Parathyroid adenoma (tissue), 2 donors: Measurements from ENCODE around the gene CHMP4B.

Experiments
- H2AFZ ChIP-seq: fragments of 300-600 bp; sonication (generic); one replicate; pipeline ENCODE4 v1.7.0; 2017; ENCODE audit warnings: antibody characterized with exemption, mild to moderate bottlenecking
- H3K27ac ChIP-seq: fragments of 300-600 bp; sonication (generic); one replicate; pipeline ENCODE4 v1.7.0; 2017
- H3K27me3 ChIP-seq: fragments of 300-600 bp; sonication (generic); one replicate; pipeline ENCODE4 v1.7.0; 2017; ENCODE audit warnings: low read length; ENCODE audit not compliant: control insufficient read depth, insufficient read depth
- H3K36me3 ChIP-seq: fragments of 300-600 bp; sonication (generic); one replicate; pipeline ENCODE4 v1.7.0; 2017; ENCODE audit warnings: low read length; ENCODE audit not compliant: control insufficient read depth, insufficient read depth
- H3K4me1 ChIP-seq: fragments of 300-600 bp; sonication (generic); one replicate; pipeline ENCODE4 v1.7.0; 2017; ENCODE audit warnings: control low read depth
- H3K4me2 ChIP-seq: fragments of 300-600 bp; sonication (generic); one replicate; pipeline ENCODE4 v1.7.0; 2017; ENCODE audit warnings: low read length
- H3K4me3 ChIP-seq: fragments of 300-600 bp; sonication (generic); one replicate; pipeline ENCODE4 v1.7.0; 2017; ENCODE audit warnings: low read depth, low read length
- H3K79me2 ChIP-seq: fragments of 300-600 bp; sonication (generic); one replicate; pipeline ENCODE4 v1.7.0; 2017; ENCODE audit warnings: control low read depth
- H3K9ac ChIP-seq: fragments of 300-600 bp; sonication (generic); one replicate; pipeline ENCODE4 v1.7.0; 2017; ENCODE audit warnings: mild to moderate bottlenecking
- H3K9me3 ChIP-seq: fragments of 300-600 bp; sonication (generic); one replicate; pipeline ENCODE4 v1.7.0; 2017; ENCODE audit warnings: low read length; ENCODE audit not compliant: control insufficient read depth
- CTCF ChIP-seq: fragments of 300-600 bp; sonication (generic); IDR thresholded peaks from one replicate; pipeline ENCODE4 v1.7.0; 2017; ENCODE audit warnings: antibody characterized with exemption, mild to moderate bottlenecking
- donor health status: primary hyperparathyroidism.

Gene CHMP4B

GRCh38 chr20:33837096-33837830 is 26.1 kb downstream of the CHMP4B start:
- peaks cover 29% of the 10 kb centered on the region for H3K4me1 ChIP-seq
- H3K27ac ChIP-seq, result no peak overlapping the region
- no peak overlapping the region for H3K4me3 ChIP-seq
- no peaks in the 10 kb centered on the region for H3K27me3 ChIP-seq
- H2AFZ ChIP-seq, result no peak overlapping the region
- no peak overlapping the region for H3K9ac ChIP-seq
- H3K36me3 ChIP-seq, result no peaks in the 10 kb centered on the region
- H3K9me3 ChIP-seq, result no peaks in the 10 kb centered on the region
- H3K79me2 ChIP-seq, result peaks cover 72% of the 10 kb centered on the region
- H3K4me2 ChIP-seq, result no peak overlapping the region
- no peak for TF ChIP-seq CTCF

- no peak overlapping the region for H2AFZ ChIP-seq
- no peaks in the 10 kb centered on the region for H3K36me3 ChIP-seq
- TF ChIP-seq CTCF, result no peak
- H3K4me2 ChIP-seq, result peak overlapping the region; percentile 26
- no peaks in the 10 kb centered on the region for H3K9me3 ChIP-seq
- no peak overlapping the region for H3K4me3 ChIP-seq
- H3K79me2 ChIP-seq, result peaks cover 68% of the 10 kb centered on the region
- H3K9ac ChIP-seq, result no peak overlapping the region
- no peak overlapping the region for H3K27ac ChIP-seq
- no peaks in the 10 kb centered on the region for H3K27me3 ChIP-seq
- H3K4me1 ChIP-seq, result peaks cover 35% of the 10 kb centered on the region
Observed at GRCh38 chr20:33838035-33838864, 27.1 kb downstream of the CHMP4B start.

- Histone ChIP-seq H3K4me2 (no peak overlapping the region), H3K36me3 (no peaks in the 10 kb centered on the region), H3K9ac (no peak overlapping the region), H3K79me2 (peaks cover 73% of the 10 kb centered on the region), H3K9me3 (no peaks in the 10 kb centered on the region), H3K4me1 (peaks cover 42% of the 10 kb centered on the region), H3K27me3 (no peaks in the 10 kb centered on the region), H3K4me3 (no peak overlapping the region), H2AFZ (no peak overlapping the region), H3K27ac (no peak overlapping the region)
- TF ChIP-seq CTCF, result no peak
Observed at GRCh38 chr20:33839591-33839990, 28.4 kb downstream of the CHMP4B start.

GRCh38 chr20:33840160-33840559 is 29.0 kb downstream of the CHMP4B start:
- Histone ChIP-seq H3K36me3 (no peaks in the 10 kb centered on the region), H3K27ac (no peak overlapping the region)

More at GRCh38 chr20:33840160-33840559, 29.0 kb downstream of the CHMP4B start:
- Histone ChIP-seq H3K9me3 (no peaks in the 10 kb centered on the region), H3K9ac (no peak overlapping the region), H3K4me1 (peaks cover 42% of the 10 kb centered on the region), H3K27me3 (no peaks in the 10 kb centered on the region), H3K4me2 (no peak overlapping the region), H3K79me2 (peaks cover 74% of the 10 kb centered on the region), H2AFZ (no peak overlapping the region), H3K4me3 (no peak overlapping the region)
- no peak for TF ChIP-seq CTCF
